D721Med (cell line): ENCODE measurements around the gene CCDC86.

Experiments used
- DNase-seq: peaks from one replicate; pipeline ENCODE4 v3.0.0; 2011; ENCODE audit warnings: low spot score; ENCODE audit not compliant: insufficient read length
- FAIRE-seq: peaks from 2 replicates; lab custom pipeline; 2011; peaks lifted over from hg19 to GRCh38; lab: Jason Lieb, UNC
- TF ChIP-seq, protein P1 (sequence below): IDR thresholded peaks from 2 replicates; pipeline ENCODE4 v1.5.1; 2012; ENCODE audit warnings: mild to moderate bottlenecking, control low read depth; ENCODE audit not compliant: insufficient read depth; ENCODE audit errors: missing control alignments

CCDC86 gene

GRCh38 chr11:60871378-60872061 is 29.6 kb downstream of the CCDC86 start:
- DNase-seq (no peak), FAIRE-seq (no peak)
- TF ChIP-seq, protein P1, sequence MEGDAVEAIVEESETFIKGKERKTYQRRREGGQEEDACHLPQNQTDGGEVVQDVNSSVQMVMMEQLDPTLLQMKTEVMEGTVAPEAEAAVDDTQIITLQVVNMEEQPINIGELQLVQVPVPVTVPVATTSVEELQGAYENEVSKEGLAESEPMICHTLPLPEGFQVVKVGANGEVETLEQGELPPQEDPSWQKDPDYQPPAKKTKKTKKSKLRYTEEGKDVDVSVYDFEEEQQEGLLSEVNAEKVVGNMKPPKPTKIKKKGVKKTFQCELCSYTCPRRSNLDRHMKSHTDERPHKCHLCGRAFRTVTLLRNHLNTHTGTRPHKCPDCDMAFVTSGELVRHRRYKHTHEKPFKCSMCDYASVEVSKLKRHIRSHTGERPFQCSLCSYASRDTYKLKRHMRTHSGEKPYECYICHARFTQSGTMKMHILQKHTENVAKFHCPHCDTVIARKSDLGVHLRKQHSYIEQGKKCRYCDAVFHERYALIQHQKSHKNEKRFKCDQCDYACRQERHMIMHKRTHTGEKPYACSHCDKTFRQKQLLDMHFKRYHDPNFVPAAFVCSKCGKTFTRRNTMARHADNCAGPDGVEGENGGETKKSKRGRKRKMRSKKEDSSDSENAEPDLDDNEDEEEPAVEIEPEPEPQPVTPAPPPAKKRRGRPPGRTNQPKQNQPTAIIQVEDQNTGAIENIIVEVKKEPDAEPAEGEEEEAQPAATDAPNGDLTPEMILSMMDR = no peak

DNA sequence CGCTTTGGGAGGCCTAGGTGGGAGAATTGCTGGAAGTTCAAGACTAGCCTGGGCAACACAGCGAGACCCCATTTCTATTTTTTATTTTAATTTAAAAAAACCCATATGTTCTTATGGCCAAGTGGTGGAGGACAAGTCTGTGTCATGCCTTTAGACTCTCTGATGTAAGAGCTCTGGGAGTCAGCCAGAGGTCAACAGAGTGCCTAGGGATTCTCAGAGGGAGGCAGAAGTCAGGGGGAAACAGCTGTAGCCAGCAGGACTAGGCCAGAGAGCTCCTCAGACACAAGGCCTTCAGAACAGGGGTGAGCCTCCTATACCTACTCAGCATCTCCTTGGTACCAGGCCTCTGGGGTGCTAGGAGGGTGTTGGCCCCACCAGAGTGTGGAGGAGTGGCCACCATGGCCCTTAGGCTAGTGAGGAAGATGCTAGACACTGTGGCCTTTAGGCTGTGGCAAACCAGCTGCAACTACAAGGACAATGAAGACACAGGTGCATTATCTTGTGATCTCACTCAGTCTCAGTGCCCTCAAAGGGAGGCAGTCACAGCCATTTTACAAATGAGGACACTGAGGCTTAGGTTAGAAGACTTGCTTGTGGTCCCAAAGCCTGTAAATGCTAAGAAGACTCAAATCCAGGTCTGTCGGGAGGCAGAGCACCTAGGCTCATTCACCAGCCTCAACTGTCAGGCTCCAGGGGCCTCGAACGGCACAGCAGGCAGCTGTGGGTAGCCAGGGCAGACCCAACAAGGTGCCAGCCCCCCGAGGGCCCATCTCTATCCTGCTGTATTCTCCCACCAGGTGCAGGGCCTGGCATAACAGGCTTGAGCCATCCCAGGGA is 30.4 kb downstream of the CCDC86 start:
- DNase-seq = no peak
- FAIRE-seq = no peak

GRCh38 chr11:60872961-60873524 is 31.1 kb downstream of the CCDC86 start:
- no peak for DNase-seq
- FAIRE-seq = no peak
- TF ChIP-seq, protein P1 = no peak

More for the DNA sequence above, 30.4 kb downstream of the CCDC86 start:
- TF ChIP-seq, protein P1 = no peak

- TF ChIP-seq, protein P1 = no peak
- FAIRE-seq = no peak
- no peak for DNase-seq
Measured at GRCh38 chr11:60873533-60873932, 31.6 kb downstream of the CCDC86 start.

- TF ChIP-seq, protein P1 = no peak
- DNase-seq (no peak), FAIRE-seq (no peak)
Measured at GRCh38 chr11:60874421-60875365, 32.8 kb downstream of the CCDC86 start.

DNA sequence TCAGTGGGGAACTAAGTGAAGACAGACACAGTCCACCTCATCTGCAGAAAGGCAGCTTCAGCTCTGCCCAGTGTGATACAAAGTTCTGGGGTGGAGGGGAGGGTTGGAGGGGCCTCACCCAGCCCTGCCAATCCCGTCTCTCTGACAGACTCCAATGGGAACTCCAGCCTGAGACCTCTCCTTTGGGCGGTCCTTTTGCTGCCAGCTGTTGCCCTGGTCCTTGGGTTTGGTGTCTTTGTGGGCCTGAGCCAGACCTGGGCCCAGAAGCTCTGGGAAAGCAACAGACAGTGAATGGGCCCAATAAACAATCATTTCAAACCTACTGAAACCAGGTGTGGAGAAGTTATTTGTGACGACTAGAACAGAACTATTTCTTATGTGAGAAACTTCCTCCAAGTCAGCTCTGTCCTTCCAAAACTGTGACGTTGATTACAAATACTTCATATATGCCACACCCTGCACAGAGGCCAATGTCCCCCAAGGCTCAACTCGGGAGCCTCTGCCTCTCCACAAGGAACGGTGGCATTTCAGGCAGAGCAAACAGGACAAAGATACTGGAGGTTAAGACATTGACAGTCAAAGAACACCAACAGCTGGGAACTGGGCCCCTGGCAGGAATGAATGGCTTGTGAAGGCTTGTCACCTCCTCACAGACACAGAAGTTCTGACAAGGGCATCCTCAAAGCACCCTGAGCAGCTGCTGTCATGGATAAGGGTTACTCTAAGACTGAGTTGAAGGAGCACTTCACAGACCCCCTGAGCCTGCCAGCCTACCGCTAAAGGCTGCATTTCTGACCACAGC is 33.7 kb downstream of the CCDC86 start:
- DNase-seq (no peak), FAIRE-seq (no peak)
- TF ChIP-seq, protein P1 = no peak
